ENCODE data around the gene AGO3.
"Not testable (repeated sequence)": the region's sequence is repeated elsewhere in the genome, so short reads cannot be mapped to it uniquely, and the experiment has no call there.

AGO3 gene

GRCh38 chr1:36023098-36023769, 92.3 kb downstream of the AGO3 start:
- no peak overlapping the region for H3K4me3 ChIP-seq (ENCODE audit: low read depth, low read length)
- peak; percentile 67 for DNase-seq (ENCODE audit: low read depth)
- TF ChIP-seq CTCF (IDR thresholded peaks at IDR 0.05; ENCODE audit: control insufficient read depth, extremely low read depth, insufficient read depth) = no peak

GRCh38 chr1:36024024-36024423, 93.1 kb downstream of the AGO3 start:
- not testable (repeated sequence) for DNase-seq (ENCODE audit: low read depth); H3K4me3 ChIP-seq (ENCODE audit: low read depth, low read length)

GRCh38 chr1:36024847-36025246, 93.9 kb downstream of the AGO3 start:
- DNase-seq (ENCODE audit: low read depth) = no peak
- no peak for TF ChIP-seq CTCF (IDR thresholded peaks at IDR 0.05; ENCODE audit: control insufficient read depth, extremely low read depth, insufficient read depth)
- H3K4me3 ChIP-seq (ENCODE audit: low read depth, low read length) = no peak overlapping the region

- peak; percentile 21 for DNase-seq (ENCODE audit: low read depth)
- H3K4me3 ChIP-seq (ENCODE audit: low read depth, low read length) = no peak overlapping the region
- TF ChIP-seq CTCF (IDR thresholded peaks at IDR 0.05; ENCODE audit: control insufficient read depth, extremely low read depth, insufficient read depth) = no peak
These were observed 96.9 kb downstream of the AGO3 start for GRCh38 chr1:36027766-36028165.

GRCh38 chr1:36031441-36031840, 100.5 kb downstream of the AGO3 start:
- no peak overlapping the region for H3K4me3 ChIP-seq (ENCODE audit: low read depth, low read length)
- no peak for TF ChIP-seq CTCF (IDR thresholded peaks at IDR 0.05; ENCODE audit: control insufficient read depth, extremely low read depth, insufficient read depth)
- no peak for DNase-seq (ENCODE audit: low read depth)

- no peak for TF ChIP-seq CTCF (IDR thresholded peaks at IDR 0.05; ENCODE audit: control insufficient read depth, extremely low read depth, insufficient read depth)
- DNase-seq (ENCODE audit: low read depth) = no peak
These were observed 103.8 kb downstream of the AGO3 start for GRCh38 chr1:36034692-36035091.

GRCh38 chr1:36035154-36035553, 104.2 kb downstream of the AGO3 start:
- no peak for TF ChIP-seq CTCF (IDR thresholded peaks at IDR 0.05; ENCODE audit: control insufficient read depth, extremely low read depth, insufficient read depth)
- DNase-seq (ENCODE audit: low read depth) = no peak
- H3K4me3 ChIP-seq (ENCODE audit: low read depth, low read length) = no peak overlapping the region

More at GRCh38 chr1:36034692-36035091, 103.8 kb downstream of the AGO3 start:
- H3K4me3 ChIP-seq (ENCODE audit: low read depth, low read length) = no peak overlapping the region

All from LNCaP clone FGC (cell line).